GM15510 (cell line): ENCODE results near the gene THBS1.

Experiments used
- POLR2A ChIP-seq: IDR thresholded peaks from 3 replicates; pipeline ENCODE4 v1.6.1; 2011; ENCODE audit warnings: borderline replicate concordance; ENCODE audit not compliant: insufficient read length; ENCODE audit errors: extremely low read depth

THBS1 gene

DNA sequence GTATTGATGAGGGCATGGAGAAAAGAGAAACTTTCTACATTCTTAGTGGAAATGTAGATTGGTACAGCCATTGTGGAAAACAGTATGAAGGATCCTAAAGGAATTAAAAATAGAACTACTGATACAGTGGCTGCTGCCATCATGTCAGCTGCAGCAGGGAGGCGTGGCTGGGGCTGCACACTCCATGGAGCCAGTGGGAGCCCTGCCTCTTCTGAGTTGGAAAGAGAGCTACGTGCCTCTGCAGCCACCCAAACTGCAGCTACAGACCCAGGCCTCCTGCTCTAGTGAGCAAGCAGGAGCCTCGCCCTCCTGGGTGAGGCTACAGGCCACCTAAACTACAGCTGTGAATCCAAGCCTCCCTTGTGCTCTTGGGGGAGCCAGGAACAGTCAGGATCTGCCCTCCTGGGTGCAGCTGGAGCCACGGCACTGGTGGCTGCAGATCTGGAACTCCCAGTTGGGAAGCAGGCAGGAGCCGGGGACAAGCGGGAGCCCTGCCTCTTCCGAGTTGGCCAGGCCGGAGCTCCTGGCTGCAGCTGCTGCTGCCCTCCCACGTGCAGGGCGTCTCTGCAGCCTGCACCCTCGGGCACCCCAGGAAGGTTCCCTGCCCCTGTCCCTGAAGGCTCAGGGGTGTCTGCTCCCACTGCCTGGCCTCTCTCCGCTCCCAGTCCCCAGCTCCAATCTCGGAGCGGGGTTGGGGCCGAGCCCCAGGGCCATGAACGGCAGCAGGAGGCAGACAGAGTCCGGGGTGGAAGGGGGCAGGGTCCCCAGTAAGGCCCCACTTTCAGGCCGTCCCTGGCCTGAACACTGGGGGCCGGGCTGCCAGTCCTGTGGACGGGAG, 64.5 kb downstream of the THBS1 start:
- TF ChIP-seq POLR2A, result no peak

DNA sequence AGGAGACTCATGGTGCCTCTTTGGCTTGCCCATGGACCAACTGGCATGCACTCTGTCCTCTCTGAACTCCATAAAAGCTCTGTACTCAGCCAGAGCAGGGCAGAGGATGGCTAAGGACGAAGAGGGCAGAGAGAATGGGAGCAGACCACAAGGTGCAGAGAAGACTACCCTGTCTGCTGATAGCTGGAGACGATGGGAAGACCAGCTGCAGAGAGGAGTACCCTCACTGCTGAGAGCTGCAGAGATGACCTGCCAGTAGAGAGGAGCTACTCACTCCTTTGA, 65.0 kb downstream of the THBS1 start:
- TF ChIP-seq POLR2A, result no peak

DNA sequence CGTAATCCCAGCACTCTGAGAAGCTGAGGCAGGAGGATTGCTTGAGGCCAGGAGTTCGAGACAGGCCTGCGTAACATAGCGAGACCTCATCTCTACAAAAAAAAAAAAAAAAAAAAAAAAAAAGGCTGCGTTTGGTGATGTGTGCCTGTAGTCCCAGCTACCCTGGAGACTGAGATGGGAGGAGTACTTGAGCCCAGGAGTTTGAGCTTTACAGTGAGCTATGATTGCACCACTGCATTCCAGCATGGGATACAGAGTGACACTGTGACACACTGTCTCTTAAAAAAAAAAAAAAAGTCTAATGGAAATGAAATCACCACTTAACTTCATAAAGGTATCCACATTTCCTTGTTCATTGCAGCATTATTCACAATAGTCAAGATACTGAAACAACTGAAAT, 65.5 kb downstream of the THBS1 start:
- TF ChIP-seq POLR2A, result no peak
